Measurements from ENCODE around the gene MOB3A.

Gene MOB3A

DNA sequence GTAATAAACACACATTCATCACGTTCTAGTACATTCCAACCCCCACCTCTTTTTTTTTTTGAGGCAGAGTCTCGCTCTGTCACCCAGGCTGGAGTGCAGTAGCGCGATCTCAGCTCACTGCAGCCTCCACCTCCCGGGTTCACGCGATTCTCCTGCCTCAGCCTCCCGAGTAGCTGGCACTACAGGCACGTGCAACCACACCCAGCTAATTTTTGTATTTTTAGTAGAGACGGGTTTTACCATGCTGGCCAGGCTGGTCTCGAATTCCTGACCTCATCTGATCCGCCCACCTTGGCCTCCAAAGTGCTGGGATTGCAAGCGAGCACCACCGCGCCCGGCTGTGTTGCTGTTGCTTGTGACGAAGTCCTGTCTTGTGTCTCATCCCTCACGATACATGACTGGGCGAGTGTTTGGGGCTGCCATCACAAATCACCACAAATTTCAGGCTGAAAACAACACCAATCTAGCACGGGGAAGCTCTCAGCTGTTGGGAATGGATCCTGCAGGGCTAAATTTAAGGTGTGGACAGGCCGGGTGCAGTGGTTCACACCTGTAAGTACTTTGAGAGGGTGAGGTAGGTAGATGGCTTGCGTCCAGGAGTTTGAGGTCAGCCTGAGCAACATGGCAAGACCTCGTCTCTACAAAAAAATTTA lies 15.7 kb downstream of the MOB3A start:
- DNase-seq, result no peak

DNA sequence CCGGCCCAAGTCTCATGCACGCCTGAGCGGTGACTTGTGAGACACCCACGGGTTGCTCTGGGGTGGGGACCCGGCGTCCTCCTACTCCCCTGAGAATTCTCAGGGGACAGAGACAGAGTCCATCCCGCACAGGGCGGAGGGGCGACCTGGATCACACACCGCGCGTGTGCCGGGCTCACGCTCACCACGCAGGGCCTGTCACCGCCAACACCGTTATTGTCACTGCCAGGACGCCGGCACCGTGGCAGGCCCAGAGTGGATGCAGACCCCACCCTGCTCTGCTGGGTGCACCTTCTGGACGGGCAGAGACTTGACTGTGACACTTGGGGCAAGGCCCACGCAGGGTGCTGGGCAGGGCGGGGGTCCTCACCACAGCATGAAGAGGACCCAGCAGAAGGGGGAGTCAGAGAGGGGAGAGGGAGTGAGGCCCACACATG lies 16.2 kb downstream of the MOB3A start:
- DNase-seq, result no peak

DNA sequence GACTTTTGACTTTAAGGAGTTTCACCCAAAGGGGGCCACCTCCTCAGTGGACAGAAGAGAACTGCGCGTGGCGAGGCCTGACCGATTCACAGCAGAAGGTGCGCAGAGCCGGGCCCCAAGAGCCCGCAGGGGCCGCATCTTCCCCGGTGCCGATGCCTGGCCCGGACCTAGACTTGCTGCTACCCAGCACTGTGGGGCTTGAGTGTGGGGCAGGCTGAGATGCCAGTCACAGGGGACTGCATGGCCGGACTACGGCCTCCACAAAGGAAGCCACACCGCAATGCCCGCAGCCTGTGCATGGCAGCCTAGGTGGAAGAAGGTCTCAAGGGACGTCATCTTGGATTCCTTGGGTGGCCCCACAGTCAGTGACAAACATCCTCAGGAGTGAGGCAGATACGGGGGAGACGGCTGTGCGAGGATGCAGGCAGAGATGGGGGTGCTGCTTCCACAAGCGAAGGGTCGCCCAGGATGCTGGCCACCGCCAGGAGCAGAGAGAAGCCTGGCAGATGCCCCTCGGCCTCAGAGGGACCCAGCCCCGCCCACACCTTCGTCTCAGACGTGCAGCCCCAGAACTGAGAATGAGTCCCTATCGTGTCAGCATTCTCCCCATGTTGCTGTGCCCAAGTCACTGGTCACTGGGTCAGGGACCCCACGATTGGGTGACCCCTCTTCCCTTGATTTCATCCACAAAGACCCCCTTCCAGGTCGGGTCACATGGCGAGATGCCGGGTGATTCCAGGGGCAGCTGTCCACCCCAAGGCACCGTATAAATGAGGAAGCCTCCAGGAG lies 16.9 kb downstream of the MOB3A start:
- no peak for DNase-seq

DNA sequence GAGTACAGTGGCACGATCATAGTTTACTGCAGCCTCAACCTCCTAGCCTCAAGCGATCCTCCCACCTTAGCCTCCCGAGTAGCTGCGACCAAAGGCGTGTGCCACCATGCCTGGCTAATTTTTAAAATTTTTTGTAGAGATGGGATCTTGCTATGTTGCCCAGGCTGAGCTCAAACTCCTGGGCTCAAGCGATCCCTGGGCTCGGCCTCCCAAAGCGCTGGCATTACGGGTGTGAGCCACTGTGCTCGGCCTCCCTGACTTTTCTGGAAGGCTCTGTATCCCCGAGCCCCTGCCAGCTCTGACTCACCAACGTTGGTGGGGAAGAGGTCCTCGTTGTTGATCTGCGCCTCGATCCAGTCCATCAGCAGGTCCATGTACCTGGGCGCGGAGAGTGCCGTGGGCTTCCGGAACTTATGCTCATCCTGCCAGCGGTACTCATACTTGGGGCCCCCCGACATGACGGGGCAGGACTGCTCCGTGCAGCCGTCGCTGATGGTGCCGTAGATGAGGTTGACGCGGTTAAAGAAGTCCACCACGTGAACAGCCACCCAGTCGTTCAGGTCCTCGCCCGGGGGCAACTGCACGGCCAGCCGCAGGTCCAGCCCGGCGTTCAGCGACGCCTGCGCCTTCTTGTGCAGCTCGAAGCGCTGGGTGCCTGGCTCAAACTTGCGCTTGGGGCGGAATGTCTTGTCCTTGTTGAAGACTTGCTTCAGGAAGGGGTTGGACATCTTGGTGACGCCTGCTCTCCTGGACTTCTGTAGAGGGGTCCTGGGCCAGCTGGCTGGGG lies 18.1 kb downstream of the MOB3A start:
- no peak for DNase-seq

DNA sequence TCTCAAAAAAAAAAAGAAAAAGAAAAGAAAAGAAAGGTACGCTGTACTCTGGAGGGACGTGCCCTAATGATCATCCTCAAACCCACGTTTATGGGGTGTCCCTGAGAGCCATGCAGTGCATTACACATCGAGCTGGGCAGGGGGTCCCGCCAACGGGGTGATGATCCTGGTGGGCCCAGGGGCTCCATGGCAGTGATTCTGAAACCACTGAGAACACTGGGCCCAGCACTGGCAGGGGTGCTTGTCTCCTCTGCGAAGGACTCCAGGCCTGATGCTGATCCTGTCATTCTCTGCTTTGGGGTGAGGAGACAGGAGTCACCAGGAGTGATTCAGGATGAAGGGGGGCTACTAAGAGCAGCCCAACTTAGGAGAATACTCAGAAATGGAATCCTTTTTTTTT lies 18.7 kb downstream of the MOB3A start:
- DNase-seq, result no peak

DNA sequence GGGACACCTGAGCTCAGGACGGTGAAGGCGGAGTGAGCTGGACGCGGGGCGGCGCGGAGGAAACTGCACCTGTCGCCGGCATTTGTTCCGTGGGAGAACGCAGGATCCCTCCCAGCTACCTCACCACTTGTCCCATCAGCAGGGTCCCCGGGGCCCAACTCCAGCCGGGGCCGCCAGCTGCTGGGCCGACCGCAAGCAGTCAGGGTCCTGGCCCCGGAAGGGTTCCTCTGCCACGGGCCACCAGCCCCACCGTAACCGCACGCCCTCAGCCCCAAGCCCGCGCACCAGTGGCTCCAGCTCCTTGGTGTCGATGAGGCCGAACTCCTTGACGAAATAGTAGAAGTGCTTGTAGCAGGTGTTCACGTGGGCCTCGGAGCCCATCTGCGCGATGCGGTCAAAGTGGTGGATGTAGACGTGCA lies 19.6 kb downstream of the MOB3A start:
- no peak for DNase-seq

DNA sequence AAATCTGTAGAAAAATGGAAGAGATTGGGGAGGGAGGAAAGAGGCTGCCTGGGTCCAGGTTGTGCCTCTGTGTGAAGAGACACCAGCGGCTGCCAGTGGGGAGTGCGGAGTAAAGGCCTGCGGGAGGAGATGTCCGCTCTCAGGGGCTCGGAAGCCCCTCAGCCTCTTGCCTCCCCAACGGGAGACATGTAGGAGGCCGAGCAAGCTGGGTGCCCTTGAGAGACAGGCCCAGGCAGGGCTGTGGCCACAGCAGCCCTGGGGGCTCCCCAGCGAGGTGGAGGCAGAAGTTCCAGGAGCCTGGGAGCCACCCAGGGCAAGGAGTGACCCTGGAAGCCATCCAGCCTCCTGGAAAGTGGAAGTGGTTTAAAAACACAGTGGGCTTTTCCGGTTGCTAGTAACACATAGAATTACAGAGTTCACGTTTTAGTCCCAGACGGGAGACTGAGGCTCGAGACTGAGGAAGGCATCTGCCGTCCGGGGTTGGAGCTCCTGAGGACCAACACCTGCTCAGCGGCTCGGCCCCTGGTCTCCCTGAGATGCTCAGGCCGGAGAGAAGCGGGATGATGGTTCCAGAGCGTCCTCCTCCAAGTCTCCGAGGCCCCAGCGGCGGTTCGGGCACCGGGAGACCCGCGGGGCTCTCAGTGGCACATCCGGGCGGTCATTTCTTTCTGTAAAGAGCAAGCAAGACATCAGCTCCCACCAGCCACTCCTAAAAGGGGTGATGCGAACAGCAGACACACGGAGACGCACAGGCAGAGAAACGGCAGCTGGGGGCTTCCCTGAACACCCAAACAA lies 23.2 kb downstream of the MOB3A start:
- DNase-seq, result no peak

DNA sequence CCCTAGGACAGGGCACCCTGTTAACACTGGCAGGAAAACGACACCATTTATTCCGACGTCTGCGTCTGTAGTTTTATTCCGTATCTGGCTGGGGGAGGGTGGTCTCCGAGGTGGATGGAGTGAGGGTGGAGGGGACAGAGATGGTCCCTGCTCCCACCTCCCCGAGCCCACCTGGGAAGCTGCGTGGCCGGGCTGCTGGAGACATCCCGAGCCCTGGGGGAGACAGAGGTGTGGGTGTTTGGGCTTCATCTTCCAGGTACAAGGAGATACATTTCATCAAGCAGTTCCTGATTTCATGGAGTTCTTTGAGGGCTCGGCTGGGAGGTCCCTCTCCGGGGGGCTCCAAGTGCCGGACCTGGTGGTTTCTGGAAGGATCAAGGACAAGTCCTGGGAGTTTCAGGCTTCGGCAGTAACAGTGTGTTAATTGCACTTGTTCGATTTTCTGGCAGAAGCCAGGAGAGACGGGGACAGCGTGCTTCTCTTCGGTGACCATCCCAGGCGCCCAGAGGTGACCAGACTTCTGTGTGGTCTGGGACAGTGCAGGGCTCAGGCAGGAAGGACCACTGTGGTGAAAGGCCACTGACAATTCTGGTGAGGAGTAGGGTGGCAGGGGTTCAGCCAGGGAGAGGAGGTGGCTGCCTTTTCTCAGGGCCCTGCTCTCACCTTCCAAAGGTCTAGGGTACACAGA lies 25.0 kb downstream of the MOB3A start:
- no peak for DNase-seq

DNA sequence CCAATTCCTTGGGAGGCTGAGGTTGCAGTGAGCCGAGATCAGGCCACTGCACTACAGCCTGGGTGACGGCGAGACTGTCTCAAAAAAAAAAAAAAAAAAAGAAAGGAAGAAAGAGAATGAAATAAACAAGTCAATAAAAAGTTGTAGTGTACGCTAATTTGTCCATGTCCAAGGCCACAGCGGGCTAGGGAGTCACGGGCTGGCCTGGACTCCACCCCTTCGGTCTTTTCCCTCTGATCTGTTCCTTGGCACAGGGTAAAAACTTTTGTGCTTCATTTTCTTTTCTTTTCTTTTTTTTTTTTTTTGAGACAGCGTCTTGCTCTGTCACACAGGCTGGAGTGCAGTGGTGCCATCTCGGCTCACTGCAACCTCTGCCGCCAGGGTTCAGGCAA lies 25.7 kb downstream of the MOB3A start:
- no peak for DNase-seq

DNA sequence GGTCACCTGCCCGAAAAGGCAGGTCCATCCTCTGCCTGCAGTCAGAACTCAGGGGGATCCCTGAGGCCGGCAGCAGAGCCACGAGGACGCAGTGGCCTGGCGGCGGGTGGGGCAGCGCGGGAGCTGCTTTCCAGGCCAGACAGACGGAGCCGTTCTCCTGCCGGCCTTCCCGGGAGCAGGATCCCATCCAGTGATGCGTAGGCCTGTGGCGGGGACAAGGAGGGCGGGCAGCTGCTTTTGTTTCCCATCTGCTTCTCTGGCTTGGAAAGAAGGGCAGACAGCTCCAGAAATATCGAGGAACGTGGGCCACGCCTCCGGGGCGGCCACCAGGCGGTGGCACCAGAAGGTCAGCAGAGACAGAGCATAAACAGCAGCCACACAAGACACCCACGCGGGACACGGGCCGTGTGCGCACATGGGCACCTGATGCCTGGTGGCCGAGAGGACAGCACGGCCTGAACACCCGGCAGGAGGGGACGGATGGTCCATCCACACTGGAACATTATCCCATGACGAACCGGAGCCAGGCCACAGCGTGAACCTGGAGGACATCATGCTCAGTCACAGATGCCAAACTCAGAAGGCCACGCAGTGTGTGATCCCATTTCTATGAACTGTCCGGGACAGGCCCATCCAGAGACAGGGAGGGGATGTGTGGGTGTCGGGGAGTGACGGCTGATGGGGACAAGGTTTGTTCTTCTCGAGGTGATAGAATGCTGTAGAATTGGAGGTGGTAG lies 31.2 kb downstream of the MOB3A start:
- no peak for DNase-seq

DNA sequence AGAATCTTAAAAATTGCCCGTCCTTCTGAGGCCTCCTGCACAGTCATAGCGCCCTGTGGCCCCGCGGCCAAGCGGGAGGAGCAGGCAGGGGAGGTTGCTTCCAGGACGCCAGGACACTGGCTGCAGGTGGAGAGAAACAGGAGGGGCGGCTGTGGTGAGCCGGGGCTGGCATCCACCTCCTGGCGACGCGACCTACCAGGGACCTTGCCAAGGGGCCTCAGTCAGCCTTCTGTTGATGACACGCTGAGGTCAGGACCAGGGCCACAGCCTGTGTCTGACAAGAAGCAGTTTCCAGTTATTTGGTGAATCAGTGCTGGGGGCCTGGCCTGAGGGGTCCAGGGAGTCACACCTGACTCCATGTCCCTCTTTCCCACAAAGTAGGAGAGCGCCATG lies 31.7 kb downstream of the MOB3A start:
- no peak for DNase-seq

DNA sequence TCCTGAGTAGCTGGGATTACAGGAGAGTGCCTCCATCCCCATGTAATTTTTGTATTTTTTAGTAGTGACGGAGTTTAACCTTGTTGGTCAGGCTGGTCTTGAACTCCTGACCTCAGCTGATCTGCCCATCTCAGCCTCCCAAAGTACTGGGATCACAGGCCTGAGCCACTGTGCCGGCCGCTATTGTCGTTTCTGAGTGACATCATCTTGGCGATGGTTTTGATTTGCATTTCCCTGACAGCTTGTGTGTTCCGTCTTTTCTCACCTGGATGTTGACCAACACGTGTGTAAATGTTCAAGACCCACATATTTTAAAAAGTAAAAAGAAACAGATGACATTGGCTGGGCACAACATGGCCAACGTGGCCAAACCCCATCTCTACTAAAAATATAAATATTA lies 32.3 kb downstream of the MOB3A start:
- no peak for DNase-seq

DNA sequence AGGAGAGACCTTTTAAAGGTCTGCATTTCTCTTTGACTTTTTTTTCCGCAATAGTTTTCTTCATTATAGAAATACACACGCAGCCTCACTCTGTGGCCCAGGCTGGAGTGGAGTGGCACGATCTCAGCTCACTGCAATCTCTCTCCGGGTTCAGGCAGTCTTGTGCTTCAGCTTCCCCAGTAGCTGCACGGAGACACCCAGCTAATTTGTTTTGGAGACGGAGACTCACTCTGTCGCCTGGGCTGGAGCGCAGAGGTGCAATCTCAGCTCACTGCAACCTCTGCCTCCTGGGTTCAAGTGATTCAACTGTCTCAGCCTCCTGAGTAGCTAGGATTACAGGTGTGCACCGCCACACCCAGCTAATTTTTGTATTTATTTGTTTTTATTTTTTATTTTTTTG lies 33.4 kb downstream of the MOB3A start:
- no peak for DNase-seq

DNA sequence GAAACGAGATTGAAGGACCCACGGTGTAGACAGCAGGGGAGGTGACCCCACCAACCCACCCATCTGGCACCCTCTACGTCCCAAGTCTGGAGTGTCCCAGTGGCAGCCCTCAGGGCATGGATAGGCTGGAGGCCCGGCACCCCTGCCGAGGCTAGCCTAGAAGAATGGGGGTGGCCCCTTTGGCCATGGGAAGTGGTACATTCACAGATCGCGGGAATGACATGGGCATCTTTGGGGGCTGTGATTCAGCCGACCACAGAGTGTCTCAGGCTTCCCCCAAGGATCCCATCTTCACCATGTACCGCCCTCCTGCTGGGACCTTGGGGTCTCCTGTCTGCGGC lies 33.8 kb downstream of the MOB3A start:
- no peak for DNase-seq

DNA sequence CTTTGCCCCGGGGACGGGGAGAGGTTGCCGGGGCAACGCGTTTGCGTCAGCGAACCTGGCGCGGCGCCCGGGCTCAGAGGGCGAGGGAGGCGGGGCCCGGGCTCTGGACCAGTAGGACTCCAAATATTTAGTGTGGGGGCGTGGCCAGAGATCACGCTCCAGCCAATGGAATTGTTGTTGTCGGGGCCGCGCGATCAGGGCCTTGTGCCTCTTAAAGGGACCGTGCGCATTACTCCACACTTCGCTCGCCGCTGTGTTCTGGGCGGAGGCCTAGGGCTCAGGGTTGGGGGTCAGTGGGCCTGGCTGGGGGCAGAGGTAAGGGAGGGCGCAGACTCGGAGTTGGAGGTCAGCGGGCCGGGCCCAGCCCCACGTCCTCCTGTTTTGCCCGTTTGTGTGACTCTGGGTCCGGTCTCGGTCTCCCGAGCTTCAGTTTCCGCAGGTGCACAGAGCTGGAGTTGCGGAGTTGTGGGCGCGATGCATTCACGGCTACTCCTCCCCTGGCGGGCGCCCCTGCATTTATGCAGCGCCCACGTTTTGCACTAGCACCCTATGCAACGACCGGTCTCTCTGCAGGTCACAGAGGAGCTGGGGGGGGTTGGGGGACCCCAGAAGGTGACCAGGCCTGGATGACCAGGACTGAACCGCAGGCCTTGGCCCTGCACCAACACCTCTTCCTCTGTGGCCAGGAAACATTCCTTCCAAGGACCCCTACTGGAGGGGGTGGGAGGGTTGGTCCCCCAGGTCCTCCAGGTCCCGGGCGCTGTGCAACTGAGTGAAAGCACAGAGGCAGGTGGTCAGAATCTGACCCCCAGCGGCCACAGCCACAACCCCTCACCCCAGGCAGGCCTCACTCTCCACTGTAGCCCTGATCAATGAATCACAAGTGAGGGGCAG lies 34.4 kb downstream of the MOB3A start:
- DNase-seq, result peak; percentile 99

DNA sequence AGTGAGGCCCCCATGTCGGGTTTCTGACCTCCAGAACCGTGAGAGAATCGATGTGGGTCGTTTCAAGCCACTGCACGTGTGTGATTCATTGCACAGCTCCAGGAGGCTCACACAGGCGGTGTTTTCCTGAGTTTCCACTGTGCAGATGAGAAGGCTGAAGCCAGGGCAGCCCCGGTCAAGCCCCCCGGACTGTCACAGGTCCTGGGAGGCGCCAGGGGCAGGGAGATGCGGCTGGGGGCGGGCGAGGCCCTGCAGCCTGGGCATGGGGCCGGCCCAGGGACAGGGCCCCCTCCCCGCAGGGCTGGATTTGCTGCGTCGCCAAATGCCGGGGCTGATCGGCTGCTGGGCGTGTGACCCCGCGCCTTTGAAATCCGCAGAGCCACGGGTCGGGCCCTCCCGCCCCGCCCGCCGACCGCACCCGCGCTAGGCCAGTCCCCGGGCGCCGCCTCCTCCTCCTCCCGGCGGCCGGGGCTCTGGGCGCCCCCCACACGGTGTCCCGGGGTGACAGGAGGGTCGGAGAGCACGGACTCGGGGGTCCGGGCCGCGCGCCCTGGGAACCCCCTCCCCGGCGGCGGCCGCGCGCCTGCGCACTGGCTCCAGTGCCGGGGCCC lies 35.1 kb downstream of the MOB3A start:
- peak; percentile 42 for DNase-seq

DNA sequence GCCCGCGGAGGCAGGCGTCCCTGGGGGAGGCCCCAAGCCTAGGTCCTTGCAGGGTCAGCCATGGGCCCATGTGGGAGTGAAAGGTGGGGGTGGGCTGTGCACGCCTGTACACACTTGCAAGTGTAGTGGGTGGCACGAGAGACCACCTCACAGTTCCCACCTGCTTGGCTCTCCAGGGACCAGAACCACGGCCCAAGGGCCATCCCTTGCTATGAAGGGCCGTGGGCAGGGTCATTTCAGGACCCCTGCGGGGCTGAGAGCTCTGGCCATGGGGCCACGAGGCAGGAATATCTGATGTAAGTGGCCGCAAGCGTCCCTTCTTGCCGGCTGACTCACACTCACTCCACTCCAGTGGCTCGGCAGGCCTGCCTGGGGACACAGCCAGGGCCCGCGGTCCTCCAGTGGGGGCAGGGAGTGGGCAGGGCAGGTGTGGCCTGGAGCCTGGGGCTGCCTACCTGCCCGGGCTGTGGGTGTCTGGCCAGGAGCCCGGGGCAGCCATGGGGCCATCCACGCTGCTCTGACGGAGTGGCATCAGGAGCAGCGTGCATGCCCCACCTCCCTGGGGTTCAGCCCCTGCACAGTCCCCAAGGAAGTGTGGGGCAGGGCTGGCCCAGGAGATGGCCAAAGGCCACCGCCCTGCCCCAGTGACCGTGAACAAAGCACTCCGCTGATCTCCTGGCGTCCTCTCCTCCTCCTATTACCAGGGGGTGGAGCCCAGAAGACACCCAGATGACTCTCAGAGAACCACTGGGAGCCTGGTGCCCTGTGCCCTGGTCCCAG lies 36.5 kb downstream of the MOB3A start:
- DNase-seq, result no peak

DNA sequence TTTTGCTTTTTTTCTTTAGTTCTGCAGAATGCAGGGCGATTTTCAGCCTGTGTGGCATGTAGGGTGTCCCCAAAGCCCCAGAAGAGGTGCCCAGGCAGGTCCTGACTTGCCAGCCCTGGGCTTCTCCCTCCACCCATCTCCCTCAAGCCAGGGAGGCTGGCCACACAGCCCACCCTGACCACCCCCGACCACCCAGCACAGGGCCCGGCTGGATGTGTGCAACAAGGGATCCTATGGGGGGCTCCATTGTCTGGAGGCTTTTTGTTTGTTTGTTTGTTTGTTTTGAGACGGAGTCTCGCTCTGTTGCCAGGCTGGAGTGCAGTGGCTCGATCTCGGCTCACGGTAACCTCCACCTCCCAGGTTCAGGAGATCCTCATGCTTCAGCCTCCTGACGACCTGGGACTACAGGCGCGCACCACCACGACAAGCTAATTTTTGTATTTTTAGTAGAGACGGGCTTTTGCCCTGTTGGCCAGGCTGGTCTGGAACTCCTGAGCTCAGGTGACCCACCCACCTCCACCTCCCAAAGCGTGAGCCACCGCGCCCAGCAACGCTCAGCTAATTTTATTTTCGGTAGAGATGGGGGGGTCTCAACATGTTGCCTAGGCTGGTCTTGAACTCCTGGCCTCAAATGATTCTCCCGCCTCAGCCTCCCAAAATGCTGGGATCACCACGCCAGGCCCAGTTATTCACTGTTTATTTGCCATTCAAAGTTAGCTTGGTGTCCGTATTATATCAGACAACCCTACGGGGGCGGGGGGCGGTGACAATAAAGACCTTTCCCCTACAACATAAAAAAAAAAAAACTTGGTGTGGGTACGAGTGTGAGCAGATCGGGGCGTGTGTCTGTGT lies 37.3 kb downstream of the MOB3A start:
- no peak for DNase-seq
